Measurements from ENCODE around the gene MEF2C. TPM values are rescaled to one million over a fixed set of nuclear protein-coding genes. Genes with fewer than 3 reads are reported as not detected.

MEF2C gene
- total and polyA plus RNA-seq, 2 of the 13 experiments (the other 11 are each of a cell fraction or from before 2014, with no cell fraction given) = 0.02 TPM; not detected in 1

DNA sequence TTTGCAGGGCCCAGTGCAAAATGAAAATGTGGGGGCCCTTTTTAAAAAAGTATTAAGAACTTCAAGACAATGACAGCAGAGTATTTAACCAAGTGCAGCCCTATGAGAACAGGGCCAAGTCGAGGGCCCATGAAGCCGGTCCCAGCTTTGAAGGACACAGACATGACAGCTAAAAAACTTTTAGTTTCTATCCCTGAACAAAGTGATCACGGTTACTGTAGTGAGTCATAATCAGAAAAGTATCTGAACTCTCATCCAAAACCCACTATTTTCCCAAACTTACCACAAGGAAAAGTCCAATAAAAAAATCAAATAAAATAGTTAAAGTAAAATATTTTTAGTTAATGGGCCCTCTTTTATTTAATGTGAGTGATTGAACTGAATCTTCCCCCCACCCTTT, 126.0 kb downstream of the MEF2C start:
- FAIRE-seq = no peak
- in situ Hi-C loops (cut with HindIII; ENCODE audit: extremely low pct_ligation_motif_present, low pct_unique_long_range_greater_than_20kb) (no loop called here), intact Hi-C loops (cut with micrococcal nuclease; ENCODE audit: unreplicated experiment) (no loop called here)
- Histone ChIP-seq H4K20me1 (ENCODE audit: insufficient read depth, low read length) (no peaks in the 10 kb centered on the region), H3K4me1 (ENCODE audit: insufficient read depth, low read length) (no peaks in the 10 kb centered on the region), H3K4me3 (replicated peaks in 1 of 3; ENCODE audit: insufficient read depth in 1 of 3, low read depth in 2 of 3, low read length in 3 of 3) (no peak overlapping the region), H3K79me2 (ENCODE audit: insufficient read depth, low read length) (no peaks in the 10 kb centered on the region), H3K27ac (ENCODE audit: extremely low read length, insufficient read depth, low read length) (no peak overlapping the region), H3K9me3 (ENCODE audit: low read length) (no peaks in the 10 kb centered on the region), H3K27me3 (ENCODE audit: control insufficient read depth in 1 of 2, insufficient read depth in 2 of 2, low read length in 2 of 2) (peaks cover 0 to 7% of the 10 kb centered on the region in 2 experiments; a peak in 3 of 5 replicates), H3K36me3 (replicated peaks in 1 of 2; ENCODE audit: control insufficient read depth in 1 of 2, insufficient read depth in 2 of 2, low read length in 2 of 2) (no peaks in the 10 kb centered on the region), H3K9ac (ENCODE audit: insufficient read depth, low read depth, low read length) (no peak overlapping the region), H3K4me2 (ENCODE audit: low read depth, low read length) (no peak overlapping the region), H2AFZ (ENCODE audit: low read length) (no peak overlapping the region)
- BruUV-seq (replicated peaks) = no TSS peak
- POLR2A ChIA-PET = no interaction called here
- 0% methylated on average over 3 of the region's 3 CpGs for WGBS (ENCODE audit: low lambda C conversion rate)
- DNase-seq (ENCODE audit: low spot score) = no peak
- ATAC-seq = no peak
- CTCF ChIA-PET (ENCODE audit: low intra/inter-chr PET ratio, low total read pairs) = no interaction called here
- no peak for TF ChIP-seq ZFP36L2 (CRISPR knock-in tag; IDR thresholded peaks at IDR 0.05)
- no peak for TF ChIP-seq GATAD1 (CRISPR knock-in tag; IDR thresholded peaks at IDR 0.05)
- TF ChIP-seq, protein P1, sequence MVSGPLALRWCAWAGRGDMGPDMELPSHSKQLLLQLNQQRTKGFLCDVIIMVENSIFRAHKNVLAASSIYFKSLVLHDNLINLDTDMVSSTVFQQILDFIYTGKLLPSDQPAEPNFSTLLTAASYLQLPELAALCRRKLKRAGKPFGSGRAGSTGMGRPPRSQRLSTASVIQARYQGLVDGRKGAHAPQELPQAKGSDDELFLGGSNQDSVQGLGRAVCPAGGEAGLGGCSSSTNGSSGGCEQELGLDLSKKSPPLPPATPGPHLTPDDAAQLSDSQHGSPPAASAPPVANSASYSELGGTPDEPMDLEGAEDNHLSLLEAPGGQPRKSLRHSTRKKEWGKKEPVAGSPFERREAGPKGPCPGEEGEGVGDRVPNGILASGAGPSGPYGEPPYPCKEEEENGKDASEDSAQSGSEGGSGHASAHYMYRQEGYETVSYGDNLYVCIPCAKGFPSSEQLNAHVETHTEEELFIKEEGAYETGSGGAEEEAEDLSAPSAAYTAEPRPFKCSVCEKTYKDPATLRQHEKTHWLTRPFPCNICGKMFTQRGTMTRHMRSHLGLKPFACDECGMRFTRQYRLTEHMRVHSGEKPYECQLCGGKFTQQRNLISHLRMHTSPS (CRISPR knock-in tag; IDR thresholded peaks at IDR 0.05; ENCODE audit: low read depth) = no peak
- TF ChIP-seq SP1 (IDR thresholded peaks at IDR 0.05) = no peak
- no peak for TF ChIP-seq SP1 (CRISPR knock-in tag; IDR thresholded peaks at IDR 0.05)
- TF ChIP-seq, protein P2, sequence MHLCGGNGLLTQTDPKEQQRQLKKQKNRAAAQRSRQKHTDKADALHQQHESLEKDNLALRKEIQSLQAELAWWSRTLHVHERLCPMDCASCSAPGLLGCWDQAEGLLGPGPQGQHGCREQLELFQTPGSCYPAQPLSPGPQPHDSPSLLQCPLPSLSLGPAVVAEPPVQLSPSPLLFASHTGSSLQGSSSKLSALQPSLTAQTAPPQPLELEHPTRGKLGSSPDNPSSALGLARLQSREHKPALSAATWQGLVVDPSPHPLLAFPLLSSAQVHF (CRISPR knock-in tag; IDR thresholded peaks at IDR 0.05) = no peak
- no peak for TF ChIP-seq THYN1 (CRISPR knock-in tag; IDR thresholded peaks at IDR 0.05; ENCODE audit: borderline replicate concordance, low read depth)
- TF ChIP-seq ZFY (CRISPR knock-in tag; IDR thresholded peaks at IDR 0.05) = no peak
